HG02678 (cell line): ENCODE measurements around the gene PASK.
"Not testable (repeated sequence)": the region's sequence is repeated elsewhere in the genome, so short reads cannot be mapped to it uniquely, and the experiment has no call there.

ENCODE experiments used
- ATAC-seq: cut with Tn5 transposase; IDR thresholded peaks from one replicate; pipeline ENCODE4 v1.9.1; 2021; ENCODE audit warnings: mild to moderate bottlenecking, moderate library complexity; ENCODE audit not compliant: unreplicated experiment

Gene PASK

DNA sequence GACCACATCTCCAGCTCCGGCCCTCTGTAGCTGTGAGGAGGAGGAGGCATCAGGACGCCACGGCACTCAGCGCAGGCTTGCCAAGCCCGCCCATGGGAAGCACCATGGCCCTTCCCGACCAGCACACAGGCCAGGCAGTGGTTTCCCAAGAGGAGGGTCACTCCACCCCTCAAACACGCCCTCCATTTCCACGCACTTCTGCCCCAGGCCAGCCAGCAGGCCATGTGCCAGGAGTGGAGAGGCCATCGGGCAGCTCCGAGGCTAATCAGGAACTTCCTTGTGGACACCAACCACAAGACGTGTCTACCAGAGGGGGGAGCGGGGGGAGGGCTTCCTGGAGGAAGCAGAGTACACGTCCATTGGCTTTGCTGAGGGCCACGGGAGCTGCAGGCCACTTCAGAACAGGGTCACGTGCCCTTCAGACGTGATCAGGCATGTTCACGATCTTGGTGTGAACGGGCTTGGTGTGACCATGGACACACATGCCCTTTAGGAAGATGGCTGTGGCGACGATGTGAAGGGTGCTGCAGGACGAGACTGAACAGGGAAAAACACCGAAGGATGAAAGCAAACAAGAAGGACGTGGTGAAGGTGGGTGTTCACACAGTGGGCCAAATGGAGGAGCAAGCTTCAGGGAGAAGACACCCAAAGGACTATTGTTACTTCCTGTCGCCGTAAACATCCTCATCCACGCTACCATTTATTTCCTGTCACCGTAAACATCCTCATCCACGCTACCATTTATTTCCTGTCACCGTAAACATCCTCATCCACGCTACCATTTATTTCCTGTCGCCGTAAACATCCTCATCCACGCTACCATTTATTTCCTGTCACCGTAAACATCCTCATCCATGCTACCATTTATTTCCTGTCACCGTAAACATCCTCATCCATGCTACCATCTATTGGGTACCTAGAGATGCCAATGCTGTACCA, 40.7 kb downstream of the PASK start:
- ATAC-seq: no peak

DNA sequence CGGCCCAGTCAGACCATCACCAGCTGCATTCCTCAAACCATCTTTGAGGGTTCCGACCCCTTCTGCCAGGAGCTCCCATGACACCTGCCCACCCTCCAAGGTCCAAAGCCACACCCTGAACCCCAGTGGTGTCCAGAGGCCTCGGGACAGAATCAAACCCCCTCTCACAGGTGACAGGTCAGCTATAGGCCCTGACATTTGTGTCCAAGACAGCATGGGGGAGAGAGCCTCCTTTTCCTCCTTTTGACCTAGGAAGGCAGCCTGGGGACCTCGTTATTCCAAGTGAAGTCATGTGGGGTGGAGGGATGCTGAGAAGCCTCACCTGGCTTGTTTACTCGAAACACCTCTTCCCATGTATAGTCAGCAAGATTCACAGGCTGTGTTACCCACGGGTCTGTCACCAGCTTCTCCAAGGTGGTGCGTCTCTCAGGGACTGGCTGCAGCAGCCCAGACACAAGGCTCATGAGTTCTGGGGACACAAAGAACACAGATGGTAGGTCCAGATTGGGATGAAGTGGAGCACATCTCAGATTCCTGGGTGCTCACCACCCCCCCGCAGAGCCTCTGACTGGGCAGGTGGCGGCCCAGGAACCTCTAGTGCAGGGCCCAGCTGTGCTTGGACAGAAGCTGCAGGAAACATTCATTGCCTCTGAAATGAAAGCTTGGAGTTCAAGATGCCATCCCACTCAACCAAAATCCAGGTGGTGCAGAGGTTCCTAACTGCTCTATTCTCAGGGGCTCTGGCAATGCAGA, 42.1 kb downstream of the PASK start:
- no peak for ATAC-seq

DNA sequence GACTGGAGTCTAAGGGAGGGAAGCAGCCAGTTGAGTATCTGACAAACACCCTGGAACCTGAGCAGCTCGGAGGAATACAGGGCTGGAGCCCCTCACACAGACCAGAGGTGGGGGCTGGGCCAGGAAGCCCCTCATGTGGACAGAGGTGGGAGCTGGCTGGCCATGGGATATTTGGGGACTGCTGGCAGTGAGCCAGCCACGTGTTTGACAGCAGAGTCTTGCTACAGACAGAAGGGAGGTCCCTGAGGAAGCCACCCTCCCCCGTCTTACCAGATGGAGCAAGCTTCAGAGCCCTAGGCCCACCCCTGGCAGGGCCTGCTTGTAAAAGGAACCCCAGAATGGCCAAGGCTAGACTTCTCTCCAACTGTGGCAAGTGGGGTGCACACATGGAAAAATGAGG, 43.6 kb downstream of the PASK start:
- ATAC-seq: no peak

DNA sequence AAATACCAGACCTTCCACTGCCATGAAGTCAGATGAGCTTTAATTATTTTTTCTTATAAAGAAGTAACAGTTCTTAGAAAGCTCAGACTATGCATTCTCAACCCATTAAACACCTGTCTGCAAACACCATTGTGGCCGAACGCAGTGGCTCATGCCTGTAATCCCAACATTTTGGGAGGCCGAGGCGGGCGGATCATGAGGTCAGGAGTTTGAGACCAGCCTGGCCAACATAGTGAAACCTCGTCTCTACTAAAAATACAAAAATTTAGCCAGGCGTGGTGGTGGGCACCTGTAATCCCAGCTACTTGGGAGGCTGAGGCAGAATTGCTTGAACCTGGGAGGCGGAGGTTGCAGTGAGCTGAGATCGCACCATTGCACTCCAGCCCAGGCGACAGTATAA, 44.7 kb downstream of the PASK start:
- not testable (repeated sequence) for ATAC-seq

DNA sequence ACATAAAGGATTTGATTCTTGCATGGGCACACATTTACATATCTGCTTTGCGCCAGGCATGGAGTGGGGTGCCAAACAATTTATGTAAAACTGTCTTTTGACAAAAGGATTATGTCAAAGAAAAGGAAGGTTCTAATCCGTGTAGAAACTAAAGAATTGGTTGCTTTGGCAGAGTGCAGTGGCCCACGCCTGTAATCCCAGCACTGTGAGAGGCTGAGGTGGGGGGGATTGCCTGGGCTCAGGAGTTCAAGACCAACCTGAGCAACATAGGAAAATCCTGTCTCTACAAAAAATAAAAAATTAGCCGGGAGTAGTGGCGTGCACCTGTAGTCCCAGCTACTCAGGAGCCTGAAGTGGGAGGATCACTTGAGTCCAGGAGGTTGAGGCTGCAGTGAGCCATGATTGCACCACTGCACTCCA, 46.1 kb downstream of the PASK start:
- no peak for ATAC-seq

DNA sequence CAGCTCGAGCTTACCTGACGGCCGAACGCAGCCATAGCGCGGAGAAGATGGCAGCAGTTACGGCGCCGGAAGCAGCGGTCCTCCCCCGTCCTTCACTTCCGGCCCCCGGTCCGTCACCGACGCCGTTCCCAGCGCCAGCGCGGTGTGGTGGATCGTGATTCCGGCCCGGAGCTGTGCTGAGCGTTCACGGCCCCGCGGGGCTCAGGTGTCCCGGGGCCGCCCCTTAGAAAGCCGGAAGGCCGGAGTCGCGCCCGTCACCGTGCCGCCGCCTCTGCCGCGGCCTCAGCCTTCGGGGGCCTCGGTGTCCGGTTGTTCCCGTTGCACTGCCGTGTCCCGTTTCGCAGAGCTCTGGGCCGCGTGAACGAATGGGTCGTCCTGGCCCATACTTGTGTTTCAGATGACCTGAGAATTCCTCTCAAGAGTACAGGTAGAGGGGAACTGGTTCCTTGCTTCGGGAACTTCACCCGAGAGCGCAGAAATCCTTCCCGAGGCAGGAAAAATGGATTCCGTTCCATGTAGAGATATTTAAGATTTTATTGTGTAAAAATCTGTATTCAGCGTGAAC, 47.0 kb downstream of the PASK start, which contains the start of gene MTERF4:
MTERF4 (minus strand) TSS at position 49 of the 565 bp plus-strand sequence; CDS start at position 35, 14 bp downstream.
- peak; percentile 94 for ATAC-seq

DNA sequence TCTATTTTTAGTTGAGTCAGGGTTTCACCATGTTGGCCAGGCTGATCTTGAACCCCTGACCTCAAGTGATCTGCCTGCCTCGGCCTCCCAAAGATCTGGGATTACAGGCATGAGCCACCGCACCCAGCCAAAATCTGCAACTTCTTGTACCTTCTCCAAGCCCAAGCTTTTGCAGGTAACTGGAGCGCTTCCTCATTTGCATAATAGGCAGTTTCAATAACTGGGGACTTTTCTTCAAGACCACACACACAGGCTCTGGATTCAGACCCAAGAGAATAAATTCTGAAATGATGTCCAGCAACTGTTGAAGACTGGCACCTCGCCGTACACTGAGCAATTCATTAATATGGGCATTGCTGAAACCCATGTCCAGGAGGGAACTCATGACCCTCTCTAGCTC, 50.0 kb downstream of the PASK start:
- no peak for ATAC-seq

DNA sequence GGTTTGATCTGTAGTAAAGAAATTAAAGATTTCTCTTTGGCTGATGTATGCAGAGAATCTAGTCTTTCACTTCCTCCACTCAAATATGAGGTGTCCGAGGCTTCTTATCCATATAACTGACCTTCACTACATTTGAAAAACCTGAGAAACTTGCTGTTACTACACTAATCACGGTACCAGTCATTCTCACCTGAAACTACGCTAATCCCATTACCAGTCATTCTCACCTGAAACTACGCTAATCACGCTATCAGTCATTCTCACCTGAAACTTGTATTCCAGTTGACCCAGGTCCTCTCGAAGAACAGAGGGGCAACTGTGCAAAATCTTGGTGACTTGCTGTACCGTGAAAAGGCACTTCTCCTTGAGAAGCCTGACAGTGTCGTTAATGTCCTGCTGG, 52.3 kb downstream of the PASK start:
- no peak for ATAC-seq

DNA sequence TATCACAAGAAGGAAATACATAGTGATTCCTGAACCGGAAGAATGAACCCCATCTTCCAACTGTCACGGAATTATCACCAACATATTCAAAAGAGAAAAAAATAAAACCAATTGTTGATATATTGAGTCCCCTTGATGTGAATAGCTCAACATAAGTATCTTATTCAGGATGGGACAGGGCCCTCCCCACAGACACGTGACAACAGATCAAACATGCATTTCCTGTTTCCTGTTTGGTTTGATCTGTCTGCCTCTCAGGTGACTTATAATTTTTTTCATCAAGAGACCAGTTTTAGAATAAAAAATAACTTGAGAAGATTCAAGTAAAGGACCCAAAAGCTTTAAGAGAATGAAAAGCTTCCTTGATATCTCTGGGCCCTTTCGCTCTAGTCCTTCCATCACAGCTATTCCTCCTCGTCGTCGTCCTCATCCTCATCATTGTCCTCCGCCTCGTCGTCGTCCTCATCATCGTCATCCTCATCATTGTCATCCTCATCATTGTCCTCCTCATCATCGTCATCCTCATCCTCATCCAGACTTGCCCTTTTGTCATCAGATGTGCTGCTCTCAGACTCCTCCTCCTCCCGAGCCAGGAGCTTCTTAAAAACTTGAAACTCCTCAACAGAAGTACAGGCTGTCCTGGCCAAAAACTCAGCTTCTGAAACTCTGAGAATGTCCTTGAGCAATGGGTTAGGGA, 53.5 kb downstream of the PASK start:
- no peak for ATAC-seq

DNA sequence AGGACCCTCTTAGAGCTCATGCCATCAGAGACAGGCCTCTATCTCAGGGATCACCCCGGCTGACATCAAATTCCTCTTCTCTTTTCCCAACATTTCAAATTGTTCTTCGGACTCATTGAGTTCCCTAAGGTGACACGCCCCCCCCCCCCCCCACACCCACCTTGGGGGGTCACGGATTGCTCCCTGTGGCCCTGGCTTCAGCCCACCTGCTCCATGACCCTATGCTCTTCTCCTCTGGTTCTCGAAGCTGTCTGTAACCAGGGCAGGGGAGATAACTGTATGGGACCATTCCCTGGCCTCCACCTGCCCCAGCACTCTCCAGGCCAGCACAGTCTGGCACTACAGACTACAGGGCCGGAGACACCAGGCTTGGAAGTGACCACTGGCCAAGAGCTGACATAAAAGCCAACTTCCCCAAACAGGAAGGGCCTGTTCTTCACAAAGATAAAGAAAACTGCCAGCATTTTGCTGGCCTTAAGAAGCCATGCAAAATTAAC, 54.3 kb downstream of the PASK start:
- ATAC-seq: no peak

DNA sequence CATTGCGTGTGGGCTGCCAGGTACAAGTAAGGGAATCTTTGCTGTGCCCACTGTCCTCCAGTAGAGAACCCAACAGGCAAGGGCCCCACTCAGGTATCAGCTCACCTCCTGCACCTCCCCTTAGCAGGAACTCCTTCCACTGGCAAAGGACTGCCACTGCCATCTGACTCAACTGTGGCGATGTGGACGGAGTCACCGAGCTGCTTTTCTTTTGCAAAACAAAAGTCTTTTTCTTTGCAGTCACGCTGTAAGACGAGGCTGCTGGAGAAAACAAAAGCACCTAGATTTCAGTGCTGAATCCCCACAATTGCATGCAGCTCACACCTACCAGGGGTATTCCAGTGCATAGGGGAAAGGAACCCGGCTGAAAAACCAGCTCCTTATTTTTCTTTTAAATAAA, 55.1 kb downstream of the PASK start:
- no peak for ATAC-seq

DNA sequence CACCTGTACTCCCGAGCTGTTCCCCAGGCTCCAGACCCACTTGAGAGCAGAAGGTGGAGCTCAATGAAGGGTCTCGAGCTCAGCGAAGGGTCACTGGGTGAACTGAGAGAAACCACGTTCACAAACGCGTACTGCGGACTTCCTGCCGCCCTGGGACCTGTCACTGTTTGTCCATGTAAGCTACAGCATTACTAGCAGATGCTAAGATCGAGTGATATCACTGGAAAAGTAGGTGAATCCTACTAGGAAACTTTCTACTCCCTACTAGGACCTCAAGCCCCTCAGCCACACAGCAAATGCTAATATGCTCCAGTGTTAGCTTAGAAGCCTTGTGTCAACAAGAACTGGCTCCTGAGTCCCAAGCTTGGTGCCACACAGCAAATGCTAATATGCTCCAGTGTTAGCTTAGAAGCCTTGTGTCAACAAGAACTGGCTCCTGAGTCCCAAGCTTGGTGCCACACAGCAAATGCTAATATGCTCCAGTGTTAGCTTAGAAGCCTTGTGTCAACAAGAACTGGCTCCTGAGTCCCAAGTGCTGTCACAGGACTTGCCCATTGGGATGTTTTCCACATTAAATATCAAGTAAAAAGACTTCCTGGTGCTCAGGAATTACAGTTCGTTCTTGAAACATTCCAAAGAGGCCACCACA, 56.0 kb downstream of the PASK start:
- not testable (repeated sequence) for ATAC-seq

DNA sequence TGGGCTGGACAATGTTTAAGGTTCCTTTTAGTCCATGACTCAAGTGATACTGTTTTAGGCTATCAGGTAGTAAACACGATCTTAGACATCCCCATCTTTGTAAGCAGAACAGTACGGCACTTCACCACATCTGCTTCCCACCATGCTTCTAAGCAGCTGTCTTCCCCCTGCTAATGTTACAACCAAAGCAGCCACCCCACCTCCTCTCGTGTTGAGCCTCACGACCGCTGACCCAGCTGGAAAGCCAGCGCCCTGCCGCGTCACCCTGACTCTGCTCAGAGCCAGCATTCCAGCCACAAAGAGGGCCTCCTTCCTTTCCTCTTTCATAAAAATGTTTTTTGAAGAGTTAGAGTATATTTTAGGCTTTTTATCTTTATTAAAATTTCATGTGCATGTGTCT, 56.6 kb downstream of the PASK start:
- ATAC-seq: no peak

DNA sequence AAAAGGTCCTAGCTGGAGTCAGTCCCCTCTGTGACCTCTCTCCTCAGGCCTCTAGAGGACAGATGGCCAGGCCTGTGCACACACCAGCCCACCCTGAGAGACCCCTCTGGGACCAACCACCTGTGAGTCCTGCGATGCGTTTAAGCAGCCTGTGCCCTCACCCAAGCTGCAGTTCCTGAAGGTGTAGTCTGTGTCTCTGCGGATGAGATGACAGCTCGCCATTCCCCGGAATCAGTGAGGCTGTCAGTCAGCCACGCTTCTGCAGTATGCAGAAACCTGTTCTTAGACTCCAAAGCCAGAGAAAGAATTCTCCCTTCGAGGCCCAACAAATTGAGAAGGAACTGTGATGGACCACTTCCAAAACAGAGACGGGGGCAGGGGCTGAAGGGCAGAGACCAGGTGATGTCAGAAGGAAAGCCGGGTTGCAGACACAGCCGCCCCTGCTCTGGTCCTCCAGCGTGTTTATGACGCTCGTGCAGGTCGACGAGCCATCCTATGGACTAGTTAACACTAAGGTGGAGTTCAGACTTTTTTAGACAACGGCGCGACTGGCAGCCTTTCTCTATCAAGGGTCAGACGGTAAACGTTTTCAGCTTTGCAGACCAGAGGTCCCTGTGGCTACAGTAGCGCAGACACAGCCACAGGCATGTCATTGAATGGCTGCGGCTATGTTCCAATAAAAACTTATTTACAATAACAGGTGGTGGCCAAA, 57.4 kb downstream of the PASK start:
- no peak for ATAC-seq

DNA sequence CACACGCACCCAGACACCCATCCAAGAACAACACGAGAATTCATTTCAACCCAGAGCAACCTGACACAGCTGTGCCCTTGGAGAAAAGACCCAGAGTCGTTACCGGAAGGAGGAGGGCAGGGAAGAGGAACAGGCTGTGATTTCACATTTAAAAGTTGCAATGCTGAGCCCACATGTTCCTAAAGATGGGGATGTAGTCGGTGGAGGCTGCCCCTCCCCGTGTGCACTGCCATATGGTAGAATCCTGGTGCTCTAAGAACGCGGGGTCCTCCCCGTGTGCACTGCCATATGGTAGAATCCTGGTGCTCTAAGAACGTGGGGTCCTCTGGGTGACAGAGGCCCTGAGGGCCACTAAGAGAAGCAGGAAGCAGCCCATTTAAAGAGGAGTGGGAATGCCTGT, 58.1 kb downstream of the PASK start:
- ATAC-seq: no peak

DNA sequence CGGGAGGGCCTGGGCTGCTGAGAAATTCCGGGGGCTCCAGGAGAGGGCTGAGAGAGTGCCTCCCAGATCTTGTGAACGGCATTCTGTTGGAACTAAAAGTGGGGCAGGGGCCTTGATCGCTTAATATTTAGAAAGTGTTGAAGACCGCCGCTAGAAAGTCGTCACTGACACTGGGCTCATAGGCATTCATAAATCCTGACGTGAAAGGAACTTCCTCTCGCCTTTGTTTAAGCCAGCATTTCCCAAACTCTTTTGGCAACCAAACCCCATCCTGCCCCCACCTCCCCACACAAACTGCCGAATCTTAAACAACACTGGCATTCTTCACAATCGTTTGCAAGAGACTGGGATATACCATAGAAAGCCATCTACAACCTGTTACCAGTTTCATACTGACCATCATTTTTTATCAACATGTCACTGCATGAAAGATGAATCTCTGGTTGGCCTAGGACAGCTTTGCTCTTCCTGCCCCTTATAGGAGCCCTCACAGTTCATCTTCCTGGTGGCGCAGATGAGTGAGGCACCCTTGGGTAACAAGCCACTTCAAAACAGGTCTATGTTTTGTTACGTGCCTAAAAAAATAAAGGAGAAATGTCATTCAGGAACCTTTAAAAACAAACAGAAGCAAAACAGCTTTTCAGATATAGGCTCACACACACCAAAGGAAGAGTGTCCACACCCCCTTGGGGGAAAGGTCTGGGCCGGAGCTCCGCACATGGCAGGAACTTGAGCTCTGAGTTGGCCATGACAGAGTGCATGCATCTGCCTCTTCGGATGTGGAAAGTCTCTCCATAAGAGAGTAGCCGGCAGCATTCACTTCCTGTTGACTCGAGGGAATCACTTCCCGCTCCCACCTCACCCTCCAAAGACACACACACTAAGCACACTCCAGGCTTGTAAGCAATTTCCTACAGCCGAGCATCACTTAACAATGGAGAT, 60.2 kb downstream of the PASK start:
- no peak for ATAC-seq

DNA sequence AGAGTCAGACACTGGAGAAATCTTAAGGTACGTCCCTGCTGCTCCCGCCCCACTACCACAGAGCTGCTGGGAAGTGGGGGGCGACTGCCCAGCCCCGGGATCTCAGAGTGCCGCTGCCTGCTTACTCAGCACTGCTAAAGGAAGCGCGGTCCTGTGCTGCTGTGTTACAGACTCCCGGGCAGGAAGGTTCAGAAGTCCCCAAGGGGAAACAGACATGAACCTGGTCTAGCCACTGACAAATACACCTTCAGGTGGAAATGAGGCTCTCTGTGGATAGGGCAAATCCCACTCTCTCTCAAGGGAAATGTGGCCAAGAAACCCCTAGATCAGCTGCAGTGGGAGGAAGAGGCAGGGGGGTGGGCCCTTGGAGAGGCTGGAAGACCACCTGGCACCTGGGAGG, 60.9 kb downstream of the PASK start:
- no peak for ATAC-seq

DNA sequence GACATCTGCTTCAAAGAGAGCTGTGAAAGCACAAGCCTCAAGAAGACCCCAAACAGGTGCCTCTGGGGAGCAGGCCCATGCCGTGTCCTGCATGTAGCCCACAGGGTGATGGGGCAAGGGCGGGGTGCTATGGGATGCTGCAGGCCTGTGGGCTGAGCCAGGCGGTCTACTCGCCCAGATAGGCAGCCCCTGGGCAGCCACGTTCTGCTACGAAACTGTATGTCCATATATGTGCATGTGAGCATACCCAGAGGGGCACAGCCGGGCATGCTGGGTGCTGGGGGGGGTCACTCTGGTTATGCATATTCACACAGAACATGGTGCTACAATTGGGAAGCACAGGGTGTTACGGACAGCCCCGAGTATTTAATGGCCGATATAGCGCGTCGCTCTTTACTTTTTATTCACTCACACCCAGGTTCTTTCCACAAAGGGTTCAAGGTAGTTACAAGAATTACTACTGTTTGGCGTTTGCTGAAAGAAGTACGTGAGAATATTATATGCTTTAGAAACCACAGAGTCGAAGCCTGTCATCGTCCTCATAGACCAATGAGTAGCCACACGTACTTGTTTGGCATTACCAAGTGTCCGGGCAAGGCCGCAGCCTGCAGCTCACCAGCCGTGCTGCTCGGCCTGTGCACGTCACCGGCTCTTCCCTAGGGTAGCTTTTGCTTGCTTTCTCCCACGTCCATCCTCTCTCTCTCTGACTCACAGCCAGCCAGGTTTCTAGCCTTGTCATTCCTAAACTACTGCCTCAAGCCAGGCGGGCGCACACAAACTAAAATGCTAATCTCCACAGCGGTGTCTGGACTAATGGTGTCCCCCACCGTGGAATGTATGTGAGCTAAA, 61.6 kb downstream of the PASK start:
- peak; percentile 44 for ATAC-seq
